Activated CD8-positive, alpha-beta T cell treated with anti-CD3 and anti-CD28 coated beads for 36 hours (primary cell): ENCODE measurements around the gene ESYT2. TPM values are rescaled to one million over a fixed set of nuclear protein-coding genes. Genes with fewer than 3 reads are reported as not detected.

Source experiments
- ATAC-seq: fragments of 200-7000 bp; cut with Tn5 transposase; one replicate; pipeline ENCODE4 v1.10.0; 2021; ENCODE audit warnings: mild to moderate bottlenecking, moderate library complexity
- CTCF ChIA-PET: fragments of 350-600 bp; sonication (Branson Sonifier 250); formaldehyde crosslinking; loops from one replicate; lab custom pipeline; 2021; ENCODE audit warnings: antibody characterized with exemption; lab: Charles Lee
- POLR2A ChIA-PET: fragments of 350-600 bp; sonication (Branson Sonifier 250); formaldehyde crosslinking; loops from one replicate; lab custom pipeline; 2021; ENCODE audit warnings: antibody characterized with exemption; lab: Charles Lee
- DNase-seq: peaks from one replicate; pipeline ENCODE4 v3.0.0-alpha.2; 2020
- H3K27ac Mint-ChIP-seq: one replicate; pipeline ENCODE4 v1.8.0; 2021; ENCODE audit warnings: mild to moderate bottlenecking, mixed read lengths
- H3K27me3 Mint-ChIP-seq: one replicate; pipeline ENCODE4 v1.8.0; 2021; ENCODE audit warnings: mixed read lengths
- H3K36me3 Mint-ChIP-seq: one replicate; pipeline ENCODE4 v1.8.0; 2021; ENCODE audit warnings: low read depth, mixed read lengths
- H3K4me1 Mint-ChIP-seq: one replicate; pipeline ENCODE4 v1.8.0; 2021; ENCODE audit warnings: low read depth, mixed read lengths
- H3K4me3 Mint-ChIP-seq: one replicate; pipeline ENCODE4 v1.8.0; 2021; ENCODE audit warnings: mild to moderate bottlenecking, moderate library complexity, mixed read lengths
- H3K9me3 Mint-ChIP-seq: one replicate; pipeline ENCODE4 v1.8.0; 2021; ENCODE audit warnings: mixed read lengths
- CTCF ChIP-seq: fragments of 200-600 bp; IDR thresholded peaks from one replicate; pipeline ENCODE4 v1.8.0; 2022; ENCODE audit warnings: antibody characterized with exemption, mild to moderate bottlenecking
- intact Hi-C: fragments of 100-400 bp; cut with micrococcal nuclease; formaldehyde crosslinking; loops from one replicate; pipeline ENCODE4 v1.10.0; 2022
- total RNA-seq, 2 experiments: library from RNA; stranded (reverse); gene quantifications; one replicate each; pipeline ENCODE4 v1.2.3, GENCODE V29; 2021

ESYT2 gene
- total RNA-seq, 2 experiments from 2014 or later: 55.5 to 56.6 TPM

DNA sequence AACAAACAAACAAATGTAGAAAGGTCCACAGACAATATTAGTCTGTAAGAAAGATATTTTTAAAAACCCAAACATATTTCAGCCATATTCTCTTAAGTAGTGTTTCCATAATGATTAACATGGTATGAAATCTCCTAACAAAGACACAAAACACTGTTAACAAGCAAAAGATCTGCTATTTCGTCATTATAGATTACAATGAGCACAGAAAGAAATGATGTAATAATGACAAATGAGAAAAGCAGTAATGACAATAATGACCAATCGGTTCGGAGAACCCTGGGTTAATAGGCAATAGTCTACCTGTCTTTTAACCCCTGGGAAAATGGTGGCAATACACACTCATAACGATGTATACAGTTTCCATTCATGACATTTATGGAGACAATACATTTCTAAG lies 85.2 kb downstream of the ESYT2 start:
- Mint-ChIP-seq H3K9me3 (no peaks in the 10 kb centered on the region), H3K4me3 (no peak overlapping the region), H3K27me3 (no peaks in the 10 kb centered on the region), H3K36me3 (peaks cover 33% of the 10 kb centered on the region), H3K27ac (no peak overlapping the region), H3K4me1 (peaks cover 4% of the 10 kb centered on the region)
- DNase-seq: no peak
- POLR2A ChIA-PET: no interaction called here
- CTCF ChIA-PET: no interaction called here
- intact Hi-C loops: no loop called here
- TF ChIP-seq CTCF: no peak
- no peak for ATAC-seq

GRCh38 chr7:158743219-158743618 lies 86.1 kb downstream of the ESYT2 start:
- Mint-ChIP-seq H3K27me3 (no peaks in the 10 kb centered on the region), H3K4me1 (peaks cover 4% of the 10 kb centered on the region), H3K9me3 (no peaks in the 10 kb centered on the region), H3K4me3 (no peak overlapping the region), H3K27ac (no peak overlapping the region), H3K36me3 (peaks cover 36% of the 10 kb centered on the region)
- POLR2A ChIA-PET: no interaction called here
- no peak for ATAC-seq
- CTCF ChIA-PET: no interaction called here
- intact Hi-C loops: no loop called here
- DNase-seq: no peak
- TF ChIP-seq CTCF: no peak

DNA sequence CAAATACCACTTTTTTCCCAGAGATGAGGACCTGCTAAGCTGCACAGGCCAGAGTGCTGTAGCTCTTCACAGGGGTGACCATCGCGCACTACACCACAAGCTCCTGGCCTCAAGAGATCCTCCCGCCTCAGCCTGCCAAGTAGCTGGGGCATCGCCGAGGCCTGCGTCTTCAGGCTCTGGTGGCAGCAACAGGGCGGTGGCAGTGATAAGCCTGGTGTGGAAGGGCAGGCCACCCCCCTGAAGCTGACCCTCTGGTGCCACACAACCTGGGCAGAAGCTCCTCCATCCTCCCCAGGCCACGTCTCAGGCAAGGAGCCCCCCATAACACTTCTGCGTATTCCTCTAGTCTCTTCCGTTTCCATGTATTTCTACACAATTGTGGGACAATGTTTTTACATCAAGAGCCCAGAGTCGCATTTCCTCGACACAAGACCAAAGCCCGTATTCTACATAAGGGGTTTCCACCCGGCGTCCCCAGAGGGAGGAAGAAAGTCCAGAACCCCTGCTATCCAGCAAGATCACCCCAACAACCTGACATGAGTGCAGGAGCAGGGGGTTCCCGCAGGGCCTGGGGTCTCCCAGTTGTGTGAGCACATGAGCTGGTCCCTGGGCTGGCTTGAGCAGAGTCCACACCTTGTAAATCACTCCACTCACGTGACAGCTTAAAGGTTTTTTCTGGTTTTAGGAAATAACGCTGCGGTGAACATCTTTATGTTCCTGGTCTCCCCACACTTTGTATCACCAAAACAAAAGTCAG lies 87.1 kb downstream of the ESYT2 start:
- ATAC-seq (no peak), DNase-seq (no peak)
- TF ChIP-seq CTCF: no peak
- Mint-ChIP-seq H3K4me1 (peaks cover 4% of the 10 kb centered on the region), H3K4me3 (no peak overlapping the region), H3K27me3 (no peaks in the 10 kb centered on the region), H3K36me3 (peaks cover 36% of the 10 kb centered on the region), H3K27ac (no peak overlapping the region), H3K9me3 (no peaks in the 10 kb centered on the region)
- intact Hi-C loops: no loop called here
- ChIA-PET POLR2A (interaction anchor here (1.2 to 1.3 kb wide), 2 partner anchors 47 to 121 kb away, joined by 3 read pairs; no protein-coding TSS in a partner anchor), CTCF (interaction anchor here (1.2 to 1.3 kb wide), 2 partner anchors 11 kb away, joined by 3 read pairs; no protein-coding TSS in a partner anchor)

DNA sequence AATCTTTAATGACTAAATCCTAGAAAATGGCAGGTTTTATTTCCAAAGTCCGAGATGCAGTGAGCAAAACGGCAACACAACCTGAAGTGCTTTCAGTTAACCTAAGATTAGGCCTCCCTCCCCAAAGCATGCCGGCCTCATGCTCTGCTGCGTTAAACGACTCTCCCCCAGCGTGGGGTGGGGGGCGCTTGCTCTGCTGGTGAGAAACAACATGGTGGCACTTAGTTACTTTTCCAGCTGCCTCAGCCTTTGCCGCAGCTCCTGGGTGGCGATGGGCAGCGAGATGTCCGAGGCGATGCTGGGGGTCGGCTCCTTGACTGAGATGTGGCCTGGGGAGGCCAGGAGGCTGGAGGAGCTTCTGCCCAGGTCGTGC lies 88.0 kb downstream of the ESYT2 start:
- Mint-ChIP-seq H3K27ac (no peak overlapping the region), H3K27me3 (no peaks in the 10 kb centered on the region), H3K9me3 (no peaks in the 10 kb centered on the region), H3K4me1 (peaks cover 4% of the 10 kb centered on the region), H3K36me3 (peaks cover 37% of the 10 kb centered on the region), H3K4me3 (no peak overlapping the region)
- DNase-seq (no peak), ATAC-seq (no peak)
- TF ChIP-seq CTCF: no peak
- intact Hi-C loops: no loop called here
- ChIA-PET CTCF (interaction anchor here (1.2 to 1.3 kb wide), 2 partner anchors 10 to 12 kb away, joined by 3 read pairs; no protein-coding TSS in a partner anchor), POLR2A (interaction anchor here (1.2 to 1.3 kb wide), 2 partner anchors 46 to 122 kb away, joined by 3 read pairs; no protein-coding TSS in a partner anchor)

GRCh38 chr7:158740657-158741293 lies 88.5 kb downstream of the ESYT2 start:
- no peaks in the 10 kb centered on the region for H3K9me3 Mint-ChIP-seq
- peaks cover 4% of the 10 kb centered on the region for H3K4me1 Mint-ChIP-seq
- H3K4me3 Mint-ChIP-seq: no peak overlapping the region
- H3K27me3 Mint-ChIP-seq: no peaks in the 10 kb centered on the region
- DNase-seq (no peak), ATAC-seq (no peak)
- intact Hi-C loops: no loop called here
- CTCF ChIA-PET: interaction anchor here (0.9 to 1.3 kb wide), 2 partner anchors 9 to 10 kb away, joined by 3 read pairs; no protein-coding TSS in a partner anchor
- no peak for TF ChIP-seq CTCF
- H3K36me3 Mint-ChIP-seq: peaks cover 37% of the 10 kb centered on the region
- POLR2A ChIA-PET: no interaction called here
- peak overlapping the region; percentile 16 for H3K27ac Mint-ChIP-seq
